ENCODE measurements around the gene IAH1. TPM values are rescaled to one million over a fixed set of nuclear protein-coding genes. Genes with fewer than 3 reads are reported as not detected.

Gene IAH1
- total RNA-seq, 1 donor: 66.9 TPM

- H3K4me3 ChIP-seq (ENCODE audit: low read depth, low read length): no peak overlapping the region
- DNase-seq (ENCODE audit: low read depth): no peak
- TF ChIP-seq CTCF (IDR thresholded peaks at IDR 0.05; ENCODE audit: insufficient read depth, low read depth, low read length): no peak
Measured at GRCh38 chr2:9462886-9463697, 11.3 kb upstream of the IAH1 start.

- H3K4me3 ChIP-seq (ENCODE audit: low read depth, low read length): no peak overlapping the region
- no peak for DNase-seq (ENCODE audit: low read depth)
- no peak for TF ChIP-seq CTCF (IDR thresholded peaks at IDR 0.05; ENCODE audit: insufficient read depth, low read depth, low read length)
Measured at GRCh38 chr2:9463698-9464034, 10.7 kb upstream of the IAH1 start.

- TF ChIP-seq CTCF (IDR thresholded peaks at IDR 0.05; ENCODE audit: insufficient read depth, low read depth, low read length): no peak
- no peak for DNase-seq (ENCODE audit: low read depth)
- H3K4me3 ChIP-seq (ENCODE audit: low read depth, low read length): no peak overlapping the region
Measured at GRCh38 chr2:9465170-9465569, 9.2 kb upstream of the IAH1 start.

- no peak for DNase-seq (ENCODE audit: low read depth)
- no peak for TF ChIP-seq CTCF (IDR thresholded peaks at IDR 0.05; ENCODE audit: insufficient read depth, low read depth, low read length)
- H3K4me3 ChIP-seq (ENCODE audit: low read depth, low read length): no peak overlapping the region
Measured at GRCh38 chr2:9466147-9466683, 8.1 kb upstream of the IAH1 start.

- TF ChIP-seq CTCF (IDR thresholded peaks at IDR 0.05; ENCODE audit: insufficient read depth, low read depth, low read length): no peak
- DNase-seq (ENCODE audit: low read depth): no peak
- no peak overlapping the region for H3K4me3 ChIP-seq (ENCODE audit: low read depth, low read length)
Measured at GRCh38 chr2:9467687-9468086, 6.7 kb upstream of the IAH1 start.

GRCh38 chr2:9471206-9471605 is 3.1 kb upstream of the IAH1 start:
- DNase-seq (ENCODE audit: low read depth): no peak
- TF ChIP-seq CTCF (IDR thresholded peaks at IDR 0.05; ENCODE audit: insufficient read depth, low read depth, low read length): no peak
- no peak overlapping the region for H3K4me3 ChIP-seq (ENCODE audit: low read depth, low read length)
